MCF 10A (cell line): ENCODE data around the gene MRPS18A. TPM values are rescaled to one million over a fixed set of nuclear protein-coding genes. Genes with fewer than 3 reads are reported as not detected.

Source experiments
- BruUV-seq: library from RNA; stranded (reverse); fragments of 400-500 nt; replicated peaks from 2 replicates; lab custom pipeline; 2021; lab: Mats Ljungman, UMichigan
- CTCF ChIA-PET: fragments of 300-600 bp; sonication (Branson Sonifier 250); formaldehyde crosslinking; extraction: SDS; loops from one replicate; lab custom pipeline; 2021; ENCODE audit warnings: antibody characterized with exemption, inconsistent platforms; lab: Yijun Ruan, JAX
- POLR2A ChIA-PET: fragments of 300-600, 350-650 bp; sonication (Branson Sonifier 250); formaldehyde crosslinking; extraction: SDS; loops from one replicate; lab custom pipeline; 2020; ENCODE audit warnings: antibody characterized with exemption, inconsistent platforms; lab: Yijun Ruan, JAX
- DNase-seq: peaks from one replicate; pipeline ENCODE4 v3.0.0-alpha.2; 2018; ENCODE audit not compliant: unreplicated experiment
- H3K27ac Mint-ChIP-seq: one replicate; pipeline ENCODE4 v1.8.0; 2022; ENCODE audit warnings: mild to moderate bottlenecking, low read depth, mixed read lengths; ENCODE audit not compliant: unreplicated experiment
- H3K27me3 Mint-ChIP-seq: one replicate; pipeline ENCODE4 v1.8.0; 2022; ENCODE audit warnings: mixed read lengths; ENCODE audit not compliant: insufficient read depth, unreplicated experiment
- H3K36me3 Mint-ChIP-seq: one replicate; pipeline ENCODE4 v1.8.0; 2022; ENCODE audit warnings: mild to moderate bottlenecking, moderate library complexity, mixed read lengths; ENCODE audit not compliant: insufficient read depth, unreplicated experiment
- H3K4me1 Mint-ChIP-seq: one replicate; pipeline ENCODE4 v1.8.0; 2022; ENCODE audit warnings: mixed read lengths; ENCODE audit not compliant: insufficient read depth, unreplicated experiment
- H3K4me3 Mint-ChIP-seq: one replicate; pipeline ENCODE4 v1.8.0; 2022; ENCODE audit warnings: mild to moderate bottlenecking, moderate library complexity, mixed read lengths; ENCODE audit not compliant: unreplicated experiment
- H3K9me3 Mint-ChIP-seq: one replicate; pipeline ENCODE4 v1.8.0; 2022; ENCODE audit warnings: mixed read lengths; ENCODE audit not compliant: unreplicated experiment
- CTCF ChIP-seq: fragments of 200-600 bp; IDR thresholded peaks from one replicate; pipeline ENCODE4 v1.8.0; 2022; ENCODE audit warnings: antibody characterized with exemption, mild to moderate bottlenecking; ENCODE audit not compliant: unreplicated experiment
- intact Hi-C: fragments of 100-400 bp; cut with micrococcal nuclease; formaldehyde crosslinking; loops from 2 replicates; pipeline ENCODE4 v1.14.1; 2022
- total RNA-seq: library from RNA; stranded (reverse); gene quantifications from 2 replicates; pipeline ENCODE4 v1.2.3, GENCODE V29; 2022

The MRPS18A gene
- total RNA-seq, 1 experiment from 2014 or later: 69.1 TPM

DNA sequence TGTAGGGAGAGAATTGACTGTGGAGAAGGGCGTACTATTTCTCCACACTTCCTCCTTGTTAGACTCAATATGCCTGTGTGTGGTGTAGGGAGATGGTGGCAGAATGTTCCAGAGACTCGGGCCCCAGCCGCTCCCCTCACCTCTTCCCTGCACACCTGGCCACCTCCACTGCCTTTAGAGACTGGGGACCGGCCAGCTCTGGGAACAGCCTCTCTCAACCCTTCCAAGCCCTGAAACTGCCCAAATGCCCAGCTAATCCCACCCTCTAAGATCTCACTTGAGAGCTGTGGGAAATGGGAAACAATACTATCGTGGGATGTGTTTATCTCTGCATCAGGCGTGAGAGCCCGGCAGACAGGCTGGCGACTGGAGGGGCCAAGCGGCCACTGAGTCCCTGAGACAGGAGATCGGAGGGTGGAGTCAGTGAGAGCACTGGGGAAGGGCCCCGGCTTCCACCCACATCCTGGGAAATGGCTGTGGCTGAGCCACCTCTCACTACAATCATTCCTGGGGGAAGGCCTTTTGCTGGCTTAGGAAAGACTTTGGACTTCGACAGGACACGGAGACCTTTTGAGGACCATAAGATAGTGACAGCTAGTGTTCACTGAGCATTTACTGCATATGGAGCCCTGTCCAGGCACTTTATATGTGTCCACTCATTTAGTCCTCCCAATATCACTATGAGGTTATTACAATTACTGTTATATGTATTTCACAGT is 31.0 kb upstream of the MRPS18A start:
- no TSS peak for BruUV-seq
- peaks cover 6% of the 10 kb centered on the region for H3K4me1 Mint-ChIP-seq
- POLR2A ChIA-PET: interaction anchor here (0.7 kb wide), 1 partner anchor 52 kb away, joined by 3 read pairs; no protein-coding TSS in a partner anchor

GRCh38 chr6:43717822-43718221 is 30.2 kb upstream of the MRPS18A start:
- BruUV-seq: no TSS peak
- CTCF ChIA-PET: interaction anchor here (0.6 kb wide), 2 partner anchors 14 to 75 kb away, joined by 3 read pairs; no protein-coding TSS in a partner anchor
- no peak for DNase-seq
- Mint-ChIP-seq H3K4me3 (no peak overlapping the region), H3K36me3 (no peaks in the 10 kb centered on the region), H3K27me3 (peaks cover 15% of the 10 kb centered on the region), H3K9me3 (no peaks in the 10 kb centered on the region), H3K27ac (no peak overlapping the region), H3K4me1 (no peaks in the 10 kb centered on the region)
- TF ChIP-seq CTCF: no peak
- intact Hi-C loops: no loop called here
- POLR2A ChIA-PET: no interaction called here

More for the DNA sequence above, 31.0 kb upstream of the MRPS18A start:
- no peak for TF ChIP-seq CTCF
- no peak overlapping the region for H3K27ac Mint-ChIP-seq
- no peaks in the 10 kb centered on the region for H3K9me3 Mint-ChIP-seq
- no peak for DNase-seq
- intact Hi-C loops: no loop called here
- H3K36me3 Mint-ChIP-seq: no peaks in the 10 kb centered on the region
- CTCF ChIA-PET: interaction anchor here (0.6 to 6.8 kb wide), 5 partner anchors 14 to 360 kb away, joined by 3 to 41 read pairs (median 3); no protein-coding TSS in a partner anchor
- H3K4me3 Mint-ChIP-seq: no peak overlapping the region
- H3K27me3 Mint-ChIP-seq: peaks cover 14% of the 10 kb centered on the region

- no TSS peak for BruUV-seq
- H3K4me3 Mint-ChIP-seq: no peak overlapping the region
- H3K4me1 Mint-ChIP-seq: no peaks in the 10 kb centered on the region
- H3K36me3 Mint-ChIP-seq: no peaks in the 10 kb centered on the region
- ChIA-PET POLR2A (no interaction called here), CTCF (no interaction called here)
- no peaks in the 10 kb centered on the region for H3K9me3 Mint-ChIP-seq
- H3K27ac Mint-ChIP-seq: no peak overlapping the region
- no peak for DNase-seq
- peaks cover 19% of the 10 kb centered on the region for H3K27me3 Mint-ChIP-seq
- intact Hi-C loops: no loop called here
- no peak for TF ChIP-seq CTCF
Measured at GRCh38 chr6:43717389-43717788, 29.8 kb upstream of the MRPS18A start.

DNA sequence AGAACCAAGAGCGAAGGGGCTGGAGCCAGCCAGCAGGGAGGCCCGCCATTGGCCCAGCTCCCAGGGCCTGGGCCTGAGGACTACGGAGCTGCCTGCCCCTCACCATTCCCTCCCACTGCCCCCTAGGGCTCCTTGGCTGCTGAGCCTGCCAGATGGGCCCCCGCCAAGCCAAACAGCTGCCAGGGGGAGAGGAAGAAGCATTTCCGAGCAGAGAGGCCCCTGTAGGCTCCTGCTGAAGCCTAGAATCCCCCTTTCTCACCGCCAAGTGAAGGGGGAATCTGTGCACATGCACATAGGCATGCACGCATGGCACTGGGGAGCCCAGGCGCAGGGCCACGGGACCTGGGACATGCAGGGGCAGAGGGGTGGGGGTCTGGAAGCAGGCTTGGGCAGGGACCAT is 28.5 kb upstream of the MRPS18A start:
- intact Hi-C loops: no loop called here
- BruUV-seq: no TSS peak
- no peak for TF ChIP-seq CTCF
- no peaks in the 10 kb centered on the region for H3K36me3 Mint-ChIP-seq
- peaks cover 28% of the 10 kb centered on the region for H3K27me3 Mint-ChIP-seq
- H3K4me1 Mint-ChIP-seq: no peaks in the 10 kb centered on the region
- POLR2A ChIA-PET: no interaction called here
- no peak for DNase-seq
- H3K9me3 Mint-ChIP-seq: no peaks in the 10 kb centered on the region
- no peak overlapping the region for H3K4me3 Mint-ChIP-seq
- CTCF ChIA-PET: no interaction called here
- H3K27ac Mint-ChIP-seq: no peak overlapping the region
